OCI-LY7 (cell line): ENCODE measurements around the gene CUX1. TPM values are rescaled to one million over a fixed set of nuclear protein-coding genes. Genes with fewer than 3 reads are reported as not detected.

Source experiments
- BruUV-seq: library from RNA; stranded (reverse); fragments of 400-500 nt; replicated peaks from 2 replicates; lab custom pipeline; 2021; lab: Mats Ljungman, UMichigan
- CTCF ChIA-PET: fragments of 300-600 bp; sonication (Branson Sonifier 250); formaldehyde crosslinking; loops from one replicate; lab custom pipeline; 2022; ENCODE audit warnings: antibody characterized with exemption; ENCODE audit not compliant: unreplicated experiment; lab: Charles Lee
- POLR2A ChIA-PET: fragments of 300-600 bp; sonication (Branson Sonifier 250); formaldehyde crosslinking; loops from one replicate; lab custom pipeline; 2022; ENCODE audit warnings: antibody characterized with exemption; lab: Charles Lee
- DNase-seq: peaks from one replicate; pipeline ENCODE4 v3.0.0-alpha.2; 2015; ENCODE audit warnings: low spot score
- H2AFZ ChIP-seq: fragments of 200-600 bp; sonication (generic), shearing (Covaris generic); 2 replicates; pipeline ENCODE4 v1.6.1; 2014; ENCODE audit warnings: mild to moderate bottlenecking, antibody characterized with exemption, low read length, moderate library complexity
- H3K27ac ChIP-seq: fragments of 200-600 bp; sonication (generic); 2 replicates; pipeline ENCODE4 v1.5.1; 2014; ENCODE audit warnings: mixed run types, low read depth, mild to moderate bottlenecking, moderate library complexity, low read length, inconsistent platforms; ENCODE audit not compliant: poor library complexity, severe bottlenecking
- H3K36me3 ChIP-seq: fragments of 200-600 bp; sonication (generic); 2 replicates; pipeline ENCODE4 v1.6.1; 2014; ENCODE audit warnings: mild to moderate bottlenecking, antibody characterized with exemption, low read length, moderate library complexity, mixed read lengths; ENCODE audit not compliant: insufficient read depth
- H3K4me1 ChIP-seq: fragments of 200-600 bp; sonication (generic); 2 replicates; pipeline ENCODE4 v1.5.1; 2014; ENCODE audit warnings: mild to moderate bottlenecking, low read length; ENCODE audit not compliant: insufficient read depth, poor library complexity, severe bottlenecking
- H3K4me2 ChIP-seq: fragments of 200-600 bp; sonication (generic); 2 replicates; pipeline ENCODE4 v1.6.1; 2014; ENCODE audit warnings: mild to moderate bottlenecking, low read length
- H3K4me3 ChIP-seq: fragments of 200-600 bp; sonication (generic); 2 replicates; pipeline ENCODE4 v1.5.1; 2014; ENCODE audit warnings: mild to moderate bottlenecking, low read depth, low read length; ENCODE audit not compliant: poor library complexity, severe bottlenecking
- H3K79me2 ChIP-seq: fragments of 200-600 bp; sonication (generic); 2 replicates; pipeline ENCODE4 v1.6.1; 2016; ENCODE audit warnings: low read depth, mild to moderate bottlenecking, low read length, moderate library complexity, mixed read lengths; ENCODE audit not compliant: insufficient read depth
- H3K9me2 ChIP-seq: fragments of 200-600 bp; sonication (generic); 2 replicates; pipeline ENCODE4 v1.6.1; 2016; ENCODE audit warnings: mild to moderate bottlenecking, low read length, mixed read lengths; ENCODE audit not compliant: insufficient read depth
- H3K9me3 ChIP-seq: fragments of 200-600 bp; sonication (generic); 2 replicates; pipeline ENCODE4 v1.6.1; 2014; ENCODE audit warnings: mild to moderate bottlenecking, mixed run types, low read length, mixed read lengths
- H4K20me1 ChIP-seq: fragments of 200-600 bp; sonication (generic); 2 replicates; pipeline ENCODE4 v1.6.1; 2014; ENCODE audit warnings: mild to moderate bottlenecking, antibody characterized with exemption, low read length, moderate library complexity, mixed read lengths; ENCODE audit not compliant: insufficient read depth
- EZH2phosphoT487 ChIP-seq: fragments of 200-600 bp; sonication (generic); IDR thresholded peaks from 2 replicates; pipeline ENCODE4 v1.6.1; 2018; ENCODE audit warnings: low read depth, borderline replicate concordance, mild to moderate bottlenecking, mixed run types, antibody characterized with exemption, low read length, moderate library complexity, mixed read lengths
- intact Hi-C: fragments of 100-400 bp; cut with micrococcal nuclease; formaldehyde crosslinking; loops from one replicate; pipeline ENCODE4 v1.10.0; 2022; ENCODE audit not compliant: unreplicated experiment
- total RNA-seq, 2 experiments: library from RNA; depleted of rRNA in 1 of 2; stranded (reverse); fragments of >200 nt in 1 of 2; shearing (Covaris generic) in 1 of 2; gene quantifications; 2 replicates each; pipeline ENCODE4 v1.2.3, GENCODE V29; 2014 to 2022
- TF ChIP-seq, protein P1 (sequence below): fragments of 200-600 bp; sonication (generic); conservative IDR thresholded peaks from 2 replicates; pipeline ENCODE4 v1.5.1; 2014; ENCODE audit warnings: mild to moderate bottlenecking, antibody characterized with exemption, low read length, moderate library complexity, mixed read lengths

The CUX1 gene
- total RNA-seq, 2 experiments from 2014 or later: 143 to 199 TPM

- no peaks in the 10 kb centered on the region for H3K9me3 ChIP-seq
- peaks cover 9% of the 10 kb centered on the region; the same call in 1 of the 2 replicates for H4K20me1 ChIP-seq
- H3K4me1 ChIP-seq: peaks cover 11% of the 10 kb centered on the region
- DNase-seq: no peak
- TF ChIP-seq, protein P1, sequence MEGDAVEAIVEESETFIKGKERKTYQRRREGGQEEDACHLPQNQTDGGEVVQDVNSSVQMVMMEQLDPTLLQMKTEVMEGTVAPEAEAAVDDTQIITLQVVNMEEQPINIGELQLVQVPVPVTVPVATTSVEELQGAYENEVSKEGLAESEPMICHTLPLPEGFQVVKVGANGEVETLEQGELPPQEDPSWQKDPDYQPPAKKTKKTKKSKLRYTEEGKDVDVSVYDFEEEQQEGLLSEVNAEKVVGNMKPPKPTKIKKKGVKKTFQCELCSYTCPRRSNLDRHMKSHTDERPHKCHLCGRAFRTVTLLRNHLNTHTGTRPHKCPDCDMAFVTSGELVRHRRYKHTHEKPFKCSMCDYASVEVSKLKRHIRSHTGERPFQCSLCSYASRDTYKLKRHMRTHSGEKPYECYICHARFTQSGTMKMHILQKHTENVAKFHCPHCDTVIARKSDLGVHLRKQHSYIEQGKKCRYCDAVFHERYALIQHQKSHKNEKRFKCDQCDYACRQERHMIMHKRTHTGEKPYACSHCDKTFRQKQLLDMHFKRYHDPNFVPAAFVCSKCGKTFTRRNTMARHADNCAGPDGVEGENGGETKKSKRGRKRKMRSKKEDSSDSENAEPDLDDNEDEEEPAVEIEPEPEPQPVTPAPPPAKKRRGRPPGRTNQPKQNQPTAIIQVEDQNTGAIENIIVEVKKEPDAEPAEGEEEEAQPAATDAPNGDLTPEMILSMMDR: no peak
- no peak for TF ChIP-seq EZH2phosphoT487
- BruUV-seq: no TSS peak
- no peaks in the 10 kb centered on the region for H3K9me2 ChIP-seq
- no peak overlapping the region for H3K4me3 ChIP-seq
- H3K79me2 ChIP-seq: peaks cover 95% of the 10 kb centered on the region
- no peak overlapping the region for H3K4me2 ChIP-seq
- ChIA-PET POLR2A (no interaction called here), CTCF (no interaction called here)
- peaks cover 88% of the 10 kb centered on the region for H3K36me3 ChIP-seq
- intact Hi-C loops: no loop called here
- H2AFZ ChIP-seq: no peak overlapping the region
- no peak overlapping the region for H3K27ac ChIP-seq
These were observed 108.8 kb downstream of the CUX1 start for GRCh38 chr7:101926265-101926664.

DNA sequence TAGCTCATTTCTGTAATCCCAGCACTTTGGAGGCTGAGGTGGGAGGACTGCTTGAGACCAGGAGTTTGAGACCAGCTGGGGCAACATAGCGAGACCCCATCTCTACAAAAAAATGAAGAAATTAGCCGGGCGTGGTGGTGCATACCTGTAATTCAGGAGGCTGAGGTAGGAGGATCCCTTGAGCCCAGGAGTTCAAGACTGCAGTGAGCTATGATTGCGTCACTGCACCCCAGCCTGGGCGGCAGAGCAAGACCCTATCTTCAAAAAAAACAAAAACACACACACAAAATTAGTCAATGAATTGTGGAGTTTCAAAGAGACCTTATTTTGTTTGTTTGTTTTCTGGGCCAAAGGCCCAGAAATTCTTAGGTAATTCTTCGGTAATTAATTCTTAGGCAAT, 110.0 kb downstream of the CUX1 start:
- H3K79me2 ChIP-seq: peaks cover 95% of the 10 kb centered on the region
- H3K4me1 ChIP-seq: peaks cover 22% of the 10 kb centered on the region
- H3K36me3 ChIP-seq: peaks cover 86% of the 10 kb centered on the region
- H3K27ac ChIP-seq: no peak overlapping the region
- ChIA-PET POLR2A (interaction anchor here (1.0 kb wide), 2 partner anchors 10 to 17 kb away, joined by 3 to 4 read pairs; no protein-coding TSS in a partner anchor), CTCF (interaction anchor here (0.6 kb wide), 1 partner anchor 37 kb away, joined by 10 read pairs; no protein-coding TSS in a partner anchor)
- BruUV-seq: no TSS peak
- intact Hi-C loops: no loop called here
- H4K20me1 ChIP-seq: peaks cover 14% of the 10 kb centered on the region
- H3K4me3 ChIP-seq: no peak overlapping the region
- DNase-seq: no peak
- H2AFZ ChIP-seq: no peak overlapping the region
- TF ChIP-seq, protein P1: no peak
- TF ChIP-seq EZH2phosphoT487: no peak
- H3K9me3 ChIP-seq: no peaks in the 10 kb centered on the region
- H3K4me2 ChIP-seq: no peak overlapping the region
- H3K9me2 ChIP-seq: no peaks in the 10 kb centered on the region

DNA sequence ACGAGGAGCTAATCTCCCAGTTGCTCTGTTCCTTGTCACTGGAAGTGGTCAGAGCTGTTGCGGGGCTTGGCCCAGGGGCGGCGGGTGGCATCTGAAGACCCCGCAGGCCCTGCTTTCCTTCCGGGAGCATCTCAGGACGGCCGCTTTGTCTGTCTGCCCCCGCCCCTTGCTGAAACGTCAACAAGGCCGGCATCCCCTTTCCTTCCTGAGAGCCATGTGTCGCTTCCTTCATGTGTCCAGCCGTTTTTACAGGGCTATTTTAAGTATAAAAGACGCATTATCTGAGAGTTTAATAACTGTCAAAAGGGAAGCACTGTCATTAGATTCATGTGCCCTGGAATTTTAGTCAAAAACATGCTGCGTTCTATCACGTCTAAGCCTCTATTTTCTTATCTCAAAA, 110.4 kb downstream of the CUX1 start:
- POLR2A ChIA-PET: interaction anchor here (1.0 kb wide), 2 partner anchors 10 to 18 kb away, joined by 3 to 4 read pairs; no protein-coding TSS in a partner anchor
- Histone ChIP-seq H3K9me2 (no peaks in the 10 kb centered on the region), H3K4me1 (peaks cover 27% of the 10 kb centered on the region), H2AFZ (no peak overlapping the region), H3K27ac (no peak overlapping the region), H3K9me3 (no peaks in the 10 kb centered on the region), H3K36me3 (peaks cover 82% of the 10 kb centered on the region), H3K79me2 (peaks cover 95% of the 10 kb centered on the region), H3K4me3 (no peak overlapping the region), H4K20me1 (peaks cover 14% of the 10 kb centered on the region), H3K4me2 (no peak overlapping the region)
- no peak for DNase-seq
- no peak for TF ChIP-seq EZH2phosphoT487
- TF ChIP-seq, protein P1: no peak
- intact Hi-C loops: no loop called here
- no TSS peak for BruUV-seq
- CTCF ChIA-PET: no interaction called here
